Fibroblast of lung (primary cell): ENCODE results near the gene CPTP.

Experiments used
- EZH2 ChIP-seq: IDR thresholded peaks from 2 replicates; pipeline ENCODE4 v1.5.1; 2012; ENCODE audit warnings: low read length, control low read depth, mild to moderate bottlenecking; ENCODE audit errors: missing control alignments
- TF ChIP-seq, protein P1 (sequence below), 2 donors: IDR thresholded peaks in 1 of 2; conservative IDR thresholded peaks in 1 of 2; 1 replicate in 1 of 2; 2 replicates in 1 of 2; pipeline ENCODE4 v1.5.1; 2011 to 2012; ENCODE audit warnings: low read length in 2 of 2, control low read depth in 1 of 2, inconsistent platforms in 1 of 2, low read depth in 1 of 2, mild to moderate bottlenecking in 1 of 2

DNA sequence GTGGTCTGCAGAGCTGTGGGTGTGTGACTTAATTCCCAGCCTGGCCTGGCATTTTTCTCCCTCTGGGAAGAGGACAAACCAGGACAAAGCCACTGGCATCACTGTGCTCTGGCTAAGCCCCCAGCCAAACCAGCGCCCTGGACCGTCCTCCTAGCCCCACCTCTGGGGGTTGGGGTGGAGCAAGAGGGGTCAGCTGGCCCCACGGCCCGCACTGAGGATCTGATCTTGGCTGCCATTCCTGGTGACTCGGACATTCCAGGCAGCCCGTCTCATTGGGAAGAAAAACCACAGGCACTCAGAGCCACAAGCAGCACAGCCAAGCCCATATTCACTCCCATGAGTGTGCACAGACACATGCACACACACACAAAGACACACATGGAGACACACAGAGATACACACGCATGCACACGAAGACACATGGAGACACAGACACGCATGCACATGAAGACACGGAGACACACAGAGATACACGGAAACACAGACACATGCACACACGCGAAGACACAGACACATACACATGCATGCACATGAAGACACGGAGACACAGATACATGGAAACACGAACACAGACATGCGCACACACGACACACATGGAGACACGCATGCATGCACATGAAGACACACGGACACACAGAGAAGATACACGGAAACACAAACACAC lies 36.0 kb downstream of the CPTP start:
- TF ChIP-seq, protein P1, sequence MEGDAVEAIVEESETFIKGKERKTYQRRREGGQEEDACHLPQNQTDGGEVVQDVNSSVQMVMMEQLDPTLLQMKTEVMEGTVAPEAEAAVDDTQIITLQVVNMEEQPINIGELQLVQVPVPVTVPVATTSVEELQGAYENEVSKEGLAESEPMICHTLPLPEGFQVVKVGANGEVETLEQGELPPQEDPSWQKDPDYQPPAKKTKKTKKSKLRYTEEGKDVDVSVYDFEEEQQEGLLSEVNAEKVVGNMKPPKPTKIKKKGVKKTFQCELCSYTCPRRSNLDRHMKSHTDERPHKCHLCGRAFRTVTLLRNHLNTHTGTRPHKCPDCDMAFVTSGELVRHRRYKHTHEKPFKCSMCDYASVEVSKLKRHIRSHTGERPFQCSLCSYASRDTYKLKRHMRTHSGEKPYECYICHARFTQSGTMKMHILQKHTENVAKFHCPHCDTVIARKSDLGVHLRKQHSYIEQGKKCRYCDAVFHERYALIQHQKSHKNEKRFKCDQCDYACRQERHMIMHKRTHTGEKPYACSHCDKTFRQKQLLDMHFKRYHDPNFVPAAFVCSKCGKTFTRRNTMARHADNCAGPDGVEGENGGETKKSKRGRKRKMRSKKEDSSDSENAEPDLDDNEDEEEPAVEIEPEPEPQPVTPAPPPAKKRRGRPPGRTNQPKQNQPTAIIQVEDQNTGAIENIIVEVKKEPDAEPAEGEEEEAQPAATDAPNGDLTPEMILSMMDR (conservative IDR thresholded peaks at IDR 0.05 in 1 of 2, IDR thresholded peaks at IDR 0.05 in 1 of 2; ENCODE audit: low read depth in 1 of 2, low read length in 2 of 2) = no peak
- TF ChIP-seq EZH2 = no peak
